Dermis blood vessel endothelial cell (primary cell): ENCODE data around the gene TRAK1. TPM values are rescaled to one million over a fixed set of nuclear protein-coding genes. Genes with fewer than 3 reads are reported as not detected.
"Not testable (repeated sequence)": the region's sequence is repeated elsewhere in the genome, so short reads cannot be mapped to it uniquely, and the experiment has no call there.

Experiments
- DNase-seq: peaks from one replicate; pipeline ENCODE4 v3.0.0; 2010
- total RNA-seq: library from RNA; depleted of rRNA; stranded (reverse); fragments of >200 nt; gene quantifications from 2 replicates; pipeline ENCODE4 v1.2.3, GENCODE V29; 2014

TRAK1 gene
- 52.1 and 67.3 TPM in 2 replicates for total RNA-seq

GRCh38 chr3:42090973-42091731, at the start of gene TRAK1:
TRAK1 (plus strand) TSS chr3:42091357; CDS start chr3:42091470, 113 bp downstream.
- no peak for DNase-seq

GRCh38 chr3:42042747-42043098, 48.4 kb upstream of the TRAK1 start:
- DNase-seq: no peak

GRCh38 chr3:42043099-42043813, 47.9 kb upstream of the TRAK1 start:
- DNase-seq: peak; percentile 99

- no peak for DNase-seq
These were observed 45.4 kb upstream of the TRAK1 start for GRCh38 chr3:42045708-42046243.

GRCh38 chr3:42048526-42048925, 42.6 kb upstream of the TRAK1 start:
- DNase-seq: not testable (repeated sequence)

- no peak for DNase-seq
These were observed 41.0 kb upstream of the TRAK1 start for GRCh38 chr3:42050126-42050525.

- DNase-seq: no peak
These were observed 39.6 kb upstream of the TRAK1 start for GRCh38 chr3:42051384-42052131.

GRCh38 chr3:42052132-42052483, 39.0 kb upstream of the TRAK1 start:
- DNase-seq: no peak

GRCh38 chr3:42052484-42053351, 38.4 kb upstream of the TRAK1 start:
- peak; percentile 93 for DNase-seq

- DNase-seq: no peak
These were observed 37.7 kb upstream of the TRAK1 start for GRCh38 chr3:42053476-42053875.

- no peak for DNase-seq
These were observed 35.9 kb upstream of the TRAK1 start for GRCh38 chr3:42055291-42055690.

GRCh38 chr3:42056840-42057239, 34.3 kb upstream of the TRAK1 start:
- no peak for DNase-seq

- no peak for DNase-seq
These were observed 33.5 kb upstream of the TRAK1 start for GRCh38 chr3:42057561-42058211.

- no peak for DNase-seq
These were observed 30.0 kb upstream of the TRAK1 start for GRCh38 chr3:42061025-42061712.

GRCh38 chr3:42061713-42062380, 29.3 kb upstream of the TRAK1 start:
- DNase-seq: peak; percentile 93

- DNase-seq: no peak
These were observed 28.7 kb upstream of the TRAK1 start for GRCh38 chr3:42062464-42062863.

GRCh38 chr3:42063888-42064287, 27.3 kb upstream of the TRAK1 start:
- DNase-seq: no peak

GRCh38 chr3:42066516-42067181, 24.5 kb upstream of the TRAK1 start:
- DNase-seq: peak; percentile 89

GRCh38 chr3:42067326-42067725, 23.8 kb upstream of the TRAK1 start:
- peak; percentile 58 for DNase-seq
